K562 (cell line): Measurements from ENCODE around the gene DOK3. TPM values are rescaled to one million over a fixed set of nuclear protein-coding genes. Genes with fewer than 3 reads are reported as not detected.

Experiments
- COPS2 ChIP-seq: fragments of 450-650 bp; conservative IDR thresholded peaks from 2 replicates; pipeline ENCODE4 v1.6.1; 2016; ENCODE audit warnings: mild to moderate bottlenecking, moderate library complexity
- CREM ChIP-seq: IDR thresholded peaks from 2 replicates; pipeline ENCODE4 v1.6.1; 2014; ENCODE audit warnings: antibody characterized with exemption, low read depth
- HEY1 ChIP-seq: fragments of 250-450 bp; sonication (Bioruptor Pico); IDR thresholded peaks from 2 replicates; pipeline ENCODE4 v1.5.0; 2020; ENCODE audit warnings: mild to moderate bottlenecking, moderate library complexity, borderline replicate concordance
- HNRNPLL ChIP-seq: fragments of 200-400 bp; formaldehyde crosslinking; IDR thresholded peaks from 2 replicates; pipeline ENCODE4 v1.6.1; 2017; ENCODE audit warnings: low read length, low read depth, mild to moderate bottlenecking; ENCODE audit not compliant: poor library complexity, severe bottlenecking
- IFI16 ChIP-seq: fragments of 250-450 bp; sonication (Bioruptor Pico); IDR thresholded peaks from 2 replicates; pipeline ENCODE4 v2.1.2; 2022; ENCODE audit warnings: mild to moderate bottlenecking, inconsistent platforms
- L3MBTL2 ChIP-seq: fragments of 450-650 bp; IDR thresholded peaks from 2 replicates; pipeline ENCODE4 v1.6.1; 2016; ENCODE audit warnings: mild to moderate bottlenecking, moderate library complexity
- MTA3 ChIP-seq: fragments of 450-650 bp; formaldehyde crosslinking; IDR thresholded peaks from 2 replicates; pipeline ENCODE4 v1.6.1; 2017; ENCODE audit warnings: mild to moderate bottlenecking, borderline replicate concordance
- SMARCA4 ChIP-seq: fragments of 450-650 bp; IDR thresholded peaks from 2 replicates; pipeline ENCODE4 v1.6.1; 2016
- SMARCA5 ChIP-seq: fragments of 450-650 bp; IDR thresholded peaks from 2 replicates; pipeline ENCODE4 v1.6.1; 2016
- TCF3 ChIP-seq: sonication (generic); formaldehyde crosslinking; IDR thresholded peaks from 2 replicates; pipeline ENCODE4 v1.4.0; 2020; ENCODE audit warnings: mild to moderate bottlenecking, missing genetic modification reagents
- ZNF175 ChIP-seq: fragments of 200-800 bp; sonication (Bioruptor generic); IDR thresholded peaks from 2 replicates; pipeline ENCODE4 v1.6.1; 2016; ENCODE audit warnings: low read depth, mild to moderate bottlenecking, missing genetic modification characterization, missing compliant biosample characterization
- ZNF668 ChIP-seq: fragments of 250-450 bp; sonication (Bioruptor Pico); IDR thresholded peaks from 2 replicates; pipeline ENCODE4 v1.8.0; 2022; ENCODE audit warnings: mild to moderate bottlenecking, inconsistent platforms
- ZNF77 ChIP-seq: fragments of 250-450 bp; sonication (Bioruptor Pico); IDR thresholded peaks from 2 replicates; pipeline ENCODE4 v1.5.0; 2020
- polyA plus RNA-seq, 8 experiments: library from polyadenylated mRNA; depleted of rRNA in 4 of 8; stranded (reverse) in 5 of 8; unstranded in 3 of 8; fragments of >200 nt; fragmentation: Nextera tagmentation in 2 of 8; fragmentation: Illumina TruSeq in 1 of 8; extraction: Ambion mirVana in 2 of 8; extraction: Trizol in 1 of 8; gene quantifications; 2 replicates each; pipeline versions ENCODE4 v1.2.1 to v1.2.3, GENCODE V29; 2011 to 2014; ENCODE audit warnings: inconsistent platforms in 1 of 8, missing spikeins in 1 of 8
- total RNA-seq, 7 experiments: library from RNA; depleted of rRNA in 6 of 7; stranded (reverse); fragments of >200 nt in 6 of 7; fragmentation: Illumina TruSeq in 2 of 7; extraction: Trizol in 2 of 7; gene quantifications; 2 replicates each; pipeline versions ENCODE4 v1.2.1 to v1.2.3, GENCODE V29; 2011 to 2021; ENCODE audit warnings: low replicate concordance in 1 of 7
- TF ChIP-seq, protein P1 (sequence below), 2 experiments: fragments of 450-650 bp; formaldehyde crosslinking in 1 of 2; IDR thresholded peaks; 2 replicates each; pipeline versions ENCODE4 v1.4.0 to v1.6.1; 2014 to 2020; ENCODE audit warnings: mild to moderate bottlenecking in 2 of 2, borderline replicate concordance in 1 of 2, low read depth in 1 of 2
- TF ChIP-seq, protein P2 (sequence below): fragments of 250-450 bp; sonication (Bioruptor Pico); IDR thresholded peaks from 2 replicates; pipeline ENCODE4 v1.9.0; 2021; ENCODE audit warnings: mild to moderate bottlenecking
- TF ChIP-seq, protein P3 (sequence below): fragments of 250-450 bp; sonication (Bioruptor Pico); IDR thresholded peaks from 2 replicates; pipeline ENCODE4 v1.4.0; 2020
- TF ChIP-seq, protein P4 (sequence below): sonication (generic); formaldehyde crosslinking; IDR thresholded peaks from 2 replicates; pipeline ENCODE4 v1.8.0; 2023; ENCODE audit warnings: mild to moderate bottlenecking, missing genetic modification reagents

The DOK3 gene
- total and polyA plus RNA-seq, 9 of the 15 experiments (the other 6 are each of a cell fraction or from before 2014, with no cell fraction given), result 1.3 to 23.0 (median 8.0) TPM

DNA sequence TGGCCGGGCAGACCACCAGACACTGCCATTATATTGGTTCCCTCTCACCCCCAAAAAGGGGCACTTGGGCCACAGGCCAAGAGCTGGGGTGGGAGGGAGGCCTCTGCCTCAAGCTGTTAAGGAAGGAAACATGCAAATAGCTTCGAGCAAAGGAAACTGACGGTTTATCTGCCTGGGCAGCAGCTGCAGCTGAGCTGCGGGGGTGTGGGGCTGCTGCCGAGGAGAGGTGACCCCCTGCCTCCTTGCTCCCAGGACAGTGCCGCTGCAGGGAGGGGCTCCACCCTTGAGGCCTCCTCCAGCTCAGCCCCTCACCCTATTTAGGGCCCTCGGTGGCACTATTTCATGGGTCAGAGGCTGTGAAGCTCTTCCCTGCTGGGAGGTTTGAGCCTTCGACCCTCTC lies 789 bp downstream of the DOK3 start (continued):
- TF ChIP-seq, protein P1, sequence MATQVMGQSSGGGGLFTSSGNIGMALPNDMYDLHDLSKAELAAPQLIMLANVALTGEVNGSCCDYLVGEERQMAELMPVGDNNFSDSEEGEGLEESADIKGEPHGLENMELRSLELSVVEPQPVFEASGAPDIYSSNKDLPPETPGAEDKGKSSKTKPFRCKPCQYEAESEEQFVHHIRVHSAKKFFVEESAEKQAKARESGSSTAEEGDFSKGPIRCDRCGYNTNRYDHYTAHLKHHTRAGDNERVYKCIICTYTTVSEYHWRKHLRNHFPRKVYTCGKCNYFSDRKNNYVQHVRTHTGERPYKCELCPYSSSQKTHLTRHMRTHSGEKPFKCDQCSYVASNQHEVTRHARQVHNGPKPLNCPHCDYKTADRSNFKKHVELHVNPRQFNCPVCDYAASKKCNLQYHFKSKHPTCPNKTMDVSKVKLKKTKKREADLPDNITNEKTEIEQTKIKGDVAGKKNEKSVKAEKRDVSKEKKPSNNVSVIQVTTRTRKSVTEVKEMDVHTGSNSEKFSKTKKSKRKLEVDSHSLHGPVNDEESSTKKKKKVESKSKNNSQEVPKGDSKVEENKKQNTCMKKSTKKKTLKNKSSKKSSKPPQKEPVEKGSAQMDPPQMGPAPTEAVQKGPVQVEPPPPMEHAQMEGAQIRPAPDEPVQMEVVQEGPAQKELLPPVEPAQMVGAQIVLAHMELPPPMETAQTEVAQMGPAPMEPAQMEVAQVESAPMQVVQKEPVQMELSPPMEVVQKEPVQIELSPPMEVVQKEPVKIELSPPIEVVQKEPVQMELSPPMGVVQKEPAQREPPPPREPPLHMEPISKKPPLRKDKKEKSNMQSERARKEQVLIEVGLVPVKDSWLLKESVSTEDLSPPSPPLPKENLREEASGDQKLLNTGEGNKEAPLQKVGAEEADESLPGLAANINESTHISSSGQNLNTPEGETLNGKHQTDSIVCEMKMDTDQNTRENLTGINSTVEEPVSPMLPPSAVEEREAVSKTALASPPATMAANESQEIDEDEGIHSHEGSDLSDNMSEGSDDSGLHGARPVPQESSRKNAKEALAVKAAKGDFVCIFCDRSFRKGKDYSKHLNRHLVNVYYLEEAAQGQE (IDR thresholded peaks at IDR 0.05; ENCODE audit: borderline replicate concordance), result no peak
- TF ChIP-seq, protein P1 (CRISPR knock-in tag; IDR thresholded peaks at IDR 0.05; ENCODE audit: low read depth), result no peak
- peak; percentile 83 for TF ChIP-seq TCF3 (CRISPR knock-in tag)
- TF ChIP-seq, protein P2, sequence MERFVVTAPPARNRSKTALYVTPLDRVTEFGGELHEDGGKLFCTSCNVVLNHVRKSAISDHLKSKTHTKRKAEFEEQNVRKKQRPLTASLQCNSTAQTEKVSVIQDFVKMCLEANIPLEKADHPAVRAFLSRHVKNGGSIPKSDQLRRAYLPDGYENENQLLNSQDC (CRISPR knock-in tag), result no peak
- TF ChIP-seq L3MBTL2, result no peak
- no peak for TF ChIP-seq HEY1
- no peak for TF ChIP-seq HNRNPLL
- TF ChIP-seq, protein P3, sequence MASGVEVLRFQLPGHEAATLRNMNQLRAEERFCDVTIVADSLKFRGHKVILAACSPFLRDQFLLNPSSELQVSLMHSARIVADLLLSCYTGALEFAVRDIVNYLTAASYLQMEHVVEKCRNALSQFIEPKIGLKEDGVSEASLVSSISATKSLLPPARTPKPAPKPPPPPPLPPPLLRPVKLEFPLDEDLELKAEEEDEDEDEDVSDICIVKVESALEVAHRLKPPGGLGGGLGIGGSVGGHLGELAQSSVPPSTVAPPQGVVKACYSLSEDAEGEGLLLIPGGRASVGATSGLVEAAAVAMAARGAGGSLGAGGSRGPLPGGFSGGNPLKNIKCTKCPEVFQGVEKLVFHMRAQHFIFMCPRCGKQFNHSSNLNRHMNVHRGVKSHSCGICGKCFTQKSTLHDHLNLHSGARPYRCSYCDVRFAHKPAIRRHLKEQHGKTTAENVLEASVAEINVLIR, result no peak
- no peak for TF ChIP-seq SMARCA5
- peak; percentile 64; the same call in 1 of the 2 replicates for TF ChIP-seq SMARCA4
- no peak for TF ChIP-seq IFI16
- TF ChIP-seq ZNF175 (CRISPR knock-in tag), result no peak
- 0 out of 2 replicates have a peak, but pooled peaks have one; percentile 29 for TF ChIP-seq MTA3
- no peak for TF ChIP-seq ZNF77 (CRISPR knock-in tag)
- TF ChIP-seq ZNF668 (CRISPR knock-in tag), result no peak
- peak; percentile 49; the same call in 1 of the 2 replicates for TF ChIP-seq CREM
- TF ChIP-seq COPS2, result no peak
- TF ChIP-seq, protein P4, sequence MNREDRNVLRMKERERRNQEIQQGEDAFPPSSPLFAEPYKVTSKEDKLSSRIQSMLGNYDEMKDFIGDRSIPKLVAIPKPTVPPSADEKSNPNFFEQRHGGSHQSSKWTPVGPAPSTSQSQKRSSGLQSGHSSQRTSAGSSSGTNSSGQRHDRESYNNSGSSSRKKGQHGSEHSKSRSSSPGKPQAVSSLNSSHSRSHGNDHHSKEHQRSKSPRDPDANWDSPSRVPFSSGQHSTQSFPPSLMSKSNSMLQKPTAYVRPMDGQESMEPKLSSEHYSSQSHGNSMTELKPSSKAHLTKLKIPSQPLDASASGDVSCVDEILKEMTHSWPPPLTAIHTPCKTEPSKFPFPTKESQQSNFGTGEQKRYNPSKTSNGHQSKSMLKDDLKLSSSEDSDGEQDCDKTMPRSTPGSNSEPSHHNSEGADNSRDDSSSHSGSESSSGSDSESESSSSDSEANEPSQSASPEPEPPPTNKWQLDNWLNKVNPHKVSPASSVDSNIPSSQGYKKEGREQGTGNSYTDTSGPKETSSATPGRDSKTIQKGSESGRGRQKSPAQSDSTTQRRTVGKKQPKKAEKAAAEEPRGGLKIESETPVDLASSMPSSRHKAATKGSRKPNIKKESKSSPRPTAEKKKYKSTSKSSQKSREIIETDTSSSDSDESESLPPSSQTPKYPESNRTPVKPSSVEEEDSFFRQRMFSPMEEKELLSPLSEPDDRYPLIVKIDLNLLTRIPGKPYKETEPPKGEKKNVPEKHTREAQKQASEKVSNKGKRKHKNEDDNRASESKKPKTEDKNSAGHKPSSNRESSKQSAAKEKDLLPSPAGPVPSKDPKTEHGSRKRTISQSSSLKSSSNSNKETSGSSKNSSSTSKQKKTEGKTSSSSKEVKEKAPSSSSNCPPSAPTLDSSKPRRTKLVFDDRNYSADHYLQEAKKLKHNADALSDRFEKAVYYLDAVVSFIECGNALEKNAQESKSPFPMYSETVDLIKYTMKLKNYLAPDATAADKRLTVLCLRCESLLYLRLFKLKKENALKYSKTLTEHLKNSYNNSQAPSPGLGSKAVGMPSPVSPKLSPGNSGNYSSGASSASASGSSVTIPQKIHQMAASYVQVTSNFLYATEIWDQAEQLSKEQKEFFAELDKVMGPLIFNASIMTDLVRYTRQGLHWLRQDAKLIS (CRISPR knock-in tag), result no peak
